ENCODE data around the gene GNAL.
A peak's percentile ranks its signal among the peaks of the same experiment; 100 is the strongest.
"Not testable (repeated sequence)": the region's sequence is repeated elsewhere in the genome, so short reads cannot be mapped to it uniquely, and the experiment has no call there.

The GNAL gene

GRCh38 chr18:11851146-11851805, 162.2 kb downstream of the GNAL start, which contains the start of gene CHMP1B:
Gene CHMP1B (plus strand): TSS chr18:11851413. CDS start chr18:11851512, 99 bp downstream.
- no peak for TF ChIP-seq TCF4 (CRISPR knock-in tag; IDR thresholded peaks at IDR 0.05; ENCODE audit: borderline replicate concordance)
- ATAC-seq: peak; percentile 91

GRCh38 chr18:11851806-11852337, 162.8 kb downstream of the GNAL start:
- ATAC-seq: peak; percentile 28
- TF ChIP-seq CREB5 (CRISPR knock-in tag; IDR thresholded peaks at IDR 0.05; ENCODE audit: low read depth) (no peak), ZFP30 (CRISPR knock-in tag; IDR thresholded peaks at IDR 0.05) (no peak), ESRRG (CRISPR knock-in tag; IDR thresholded peaks at IDR 0.05) (no peak), ARNTL (CRISPR knock-in tag; IDR thresholded peaks at IDR 0.05; ENCODE audit: borderline replicate concordance, low read depth) (no peak), ISL1 (CRISPR knock-in tag; IDR thresholded peaks at IDR 0.05) (no peak), CSDC2 (CRISPR knock-in tag; IDR thresholded peaks at IDR 0.05) (no peak), POU6F1 (CRISPR knock-in tag; IDR thresholded peaks at IDR 0.05; ENCODE audit: borderline replicate concordance, low read depth) (no peak), ZNF565 (CRISPR knock-in tag; conservative IDR thresholded peaks at IDR 0.05; ENCODE audit: low read depth) (no peak), ZNF8 (CRISPR knock-in tag; IDR thresholded peaks at IDR 0.05) (no peak), CSRNP3 (CRISPR knock-in tag; IDR thresholded peaks at IDR 0.05) (no peak), RARB (CRISPR knock-in tag; IDR thresholded peaks at IDR 0.05) (no peak)

- not testable (repeated sequence) for ATAC-seq
These were observed 165.5 kb downstream of the GNAL start for GRCh38 chr18:11854554-11854953.

GRCh38 chr18:11857177-11857887, 168.3 kb downstream of the GNAL start:
- ATAC-seq: peak; percentile 83
- TF ChIP-seq ZC3H10 (CRISPR knock-in tag; IDR thresholded peaks at IDR 0.05): peak; percentile 89
- TF ChIP-seq TOX (CRISPR knock-in tag; IDR thresholded peaks at IDR 0.05; ENCODE audit: borderline replicate concordance): peak; percentile 85; the same call in 1 of the 2 replicates
- no peak for TF ChIP-seq ZFP30 (CRISPR knock-in tag; IDR thresholded peaks at IDR 0.05)
- TF ChIP-seq ISL1 (CRISPR knock-in tag; IDR thresholded peaks at IDR 0.05): no peak
- peak; percentile 66; the same call in 1 of the 2 replicates for TF ChIP-seq ZFP3 (CRISPR knock-in tag; IDR thresholded peaks at IDR 0.05)
- TF ChIP-seq PPARA (CRISPR knock-in tag; IDR thresholded peaks at IDR 0.05; ENCODE audit: borderline replicate concordance): no peak
- TF ChIP-seq OSR1 (CRISPR knock-in tag; IDR thresholded peaks at IDR 0.05): no peak

GRCh38 chr18:11859282-11859830, 170.3 kb downstream of the GNAL start:
- TF ChIP-seq ZNF70 (CRISPR knock-in tag; IDR thresholded peaks at IDR 0.05): no peak
- ATAC-seq: no peak

- ATAC-seq: no peak
- no peak for TF ChIP-seq SNAI2 (CRISPR knock-in tag; IDR thresholded peaks at IDR 0.05)
- TF ChIP-seq TOX (CRISPR knock-in tag; IDR thresholded peaks at IDR 0.05; ENCODE audit: borderline replicate concordance): no peak
- TF ChIP-seq BACH2 (CRISPR knock-in tag; IDR thresholded peaks at IDR 0.05; ENCODE audit: borderline replicate concordance): no peak
- no peak for TF ChIP-seq ZC3H10 (CRISPR knock-in tag; IDR thresholded peaks at IDR 0.05)
- TF ChIP-seq TSHZ2 (CRISPR knock-in tag; IDR thresholded peaks at IDR 0.05): no peak
- no peak for TF ChIP-seq ESRRG (CRISPR knock-in tag; IDR thresholded peaks at IDR 0.05)
- no peak for TF ChIP-seq ZNF565 (CRISPR knock-in tag; conservative IDR thresholded peaks at IDR 0.05; ENCODE audit: low read depth)
- no peak for TF ChIP-seq ZFP3 (CRISPR knock-in tag; IDR thresholded peaks at IDR 0.05)
- TF ChIP-seq CSDC2 (CRISPR knock-in tag; IDR thresholded peaks at IDR 0.05): no peak
- no peak for TF ChIP-seq ZFP30 (CRISPR knock-in tag; IDR thresholded peaks at IDR 0.05)
- TF ChIP-seq ARNTL (CRISPR knock-in tag; IDR thresholded peaks at IDR 0.05; ENCODE audit: borderline replicate concordance, low read depth): no peak
- no peak for TF ChIP-seq CREB5 (CRISPR knock-in tag; IDR thresholded peaks at IDR 0.05; ENCODE audit: low read depth)
- no peak for TF ChIP-seq ZNF70 (CRISPR knock-in tag; IDR thresholded peaks at IDR 0.05)
These were observed 170.9 kb downstream of the GNAL start for GRCh38 chr18:11859903-11860407.
